C4-2B (cell line): ENCODE data around the gene ZFAND2B.

Source experiments
- H3K27ac ChIP-seq: fragments of 450-650 bp; 2 replicates; pipeline ENCODE4 v1.5.1; 2017
- CTCF ChIP-seq: fragments of 450-650 bp; conservative IDR thresholded peaks from 2 replicates; pipeline ENCODE4 v1.5.1; 2017; ENCODE audit warnings: mild to moderate bottlenecking
- ZFX ChIP-seq: fragments of 450-650 bp; IDR thresholded peaks from 2 replicates; pipeline ENCODE4 v1.6.1; 2017

Gene ZFAND2B, protein sequence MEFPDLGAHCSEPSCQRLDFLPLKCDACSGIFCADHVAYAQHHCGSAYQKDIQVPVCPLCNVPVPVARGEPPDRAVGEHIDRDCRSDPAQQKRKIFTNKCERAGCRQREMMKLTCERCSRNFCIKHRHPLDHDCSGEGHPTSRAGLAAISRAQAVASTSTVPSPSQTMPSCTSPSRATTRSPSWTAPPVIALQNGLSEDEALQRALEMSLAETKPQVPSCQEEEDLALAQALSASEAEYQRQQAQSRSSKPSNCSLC

GRCh38 chr2:219206328-219207133 is at the start of gene ZFAND2B:
ZFAND2B (plus strand) TSS chr2:219206782; CDS start chr2:219206988, 206 bp downstream.
- H3K27ac ChIP-seq, result peak within 1 kb of the TSS; percentile 77
- TF ChIP-seq ZFX (no peak), CTCF (no peak)

GRCh38 chr2:219157396-219157795 is 49.2 kb upstream of the ZFAND2B start:
- H3K27ac ChIP-seq, result no peak overlapping the region
- TF ChIP-seq CTCF (no peak), ZFX (no peak)

GRCh38 chr2:219158025-219158424 is 48.6 kb upstream of the ZFAND2B start:
- TF ChIP-seq CTCF, result no peak
- TF ChIP-seq ZFX, result no peak
- H3K27ac ChIP-seq, result no peak overlapping the region

GRCh38 chr2:219158586-219158985 is 48.0 kb upstream of the ZFAND2B start:
- TF ChIP-seq ZFX, result no peak
- TF ChIP-seq CTCF, result no peak
- no peak overlapping the region for H3K27ac ChIP-seq

DNA sequence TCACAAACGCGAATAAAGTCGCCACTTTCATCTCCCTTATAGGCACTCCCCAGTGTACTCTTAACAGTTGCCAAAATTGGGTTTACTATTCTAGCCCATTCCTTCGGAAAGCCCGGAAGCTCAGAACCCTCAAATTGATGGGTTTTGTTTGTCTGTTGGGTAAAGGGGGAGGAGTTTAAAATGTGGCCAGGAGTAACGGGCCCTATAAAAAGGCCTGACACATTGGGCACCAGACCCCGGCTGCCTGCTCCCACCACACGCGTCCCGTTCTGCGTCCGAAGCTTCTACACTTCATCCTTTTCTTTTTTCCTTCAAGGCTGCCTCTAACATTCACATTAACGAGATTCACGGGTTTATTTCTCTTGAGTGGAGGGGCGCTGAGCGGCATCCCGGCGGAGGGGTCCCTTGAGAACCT is 46.8 kb upstream of the ZFAND2B start:
- peak overlapping the region; percentile 78 for H3K27ac ChIP-seq
- TF ChIP-seq ZFX (no peak), CTCF (no peak)

DNA sequence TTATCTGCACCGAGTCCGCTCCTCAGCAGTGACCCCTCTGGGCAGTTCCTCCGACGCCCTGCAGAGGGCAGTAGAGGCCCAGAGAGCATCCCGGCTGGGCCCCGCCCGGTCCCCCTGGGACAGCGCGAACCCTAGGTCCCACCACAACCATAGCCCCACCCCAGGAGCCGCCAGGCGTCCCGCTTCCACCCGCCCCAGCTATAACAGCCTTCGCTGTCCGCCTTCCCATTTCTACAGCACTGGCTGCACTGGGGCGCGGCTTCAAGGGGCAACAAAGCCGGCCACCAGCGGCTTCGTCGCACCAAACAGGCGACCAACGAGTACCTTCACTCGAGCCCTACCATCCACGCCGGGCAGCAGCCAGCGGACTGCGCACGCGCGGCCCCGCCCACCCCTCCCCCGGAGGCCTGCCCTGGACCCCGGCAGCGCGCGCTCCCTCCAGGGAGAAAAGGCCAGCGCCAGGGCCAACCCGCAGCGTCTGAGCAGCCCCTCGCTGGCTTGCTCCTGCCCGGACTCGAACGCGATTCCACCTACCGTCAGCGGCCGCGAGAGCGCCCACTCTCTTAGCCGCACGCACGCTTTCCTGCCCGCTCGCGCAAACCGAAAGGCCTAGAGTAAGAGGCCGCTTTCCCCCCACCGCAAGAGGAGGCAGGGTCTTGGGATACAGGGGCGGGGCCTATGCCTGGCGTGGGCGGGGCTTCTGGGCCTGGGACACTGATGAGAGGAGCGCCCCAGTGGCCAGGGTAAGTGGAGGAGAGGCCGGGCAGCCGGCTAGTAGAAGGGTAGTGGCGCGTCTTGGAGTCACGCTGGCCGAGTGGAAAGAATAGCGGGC is 46.2 kb upstream of the ZFAND2B start, which contains the start of gene NHEJ1:
Gene NHEJ1 (minus strand): TSS at position 630 of the 832 bp plus-strand sequence. CDS start 2,453 bp downstream, outside the sequence.
- peak within 1 kb of the TSS; percentile 78 for H3K27ac ChIP-seq
- TF ChIP-seq ZFX, result peak; percentile 87
- TF ChIP-seq CTCF, result peak; percentile 94
